Small intestine (tissue), 7 donors: ENCODE measurements around the gene CPVL. TPM values are rescaled to one million over a fixed set of nuclear protein-coding genes. Genes with fewer than 3 reads are reported as not detected.

Experiments used
- DNase-seq, 2 donors: peaks; one replicate each; pipeline versions ENCODE4 v3.0.0 to v3.0.0-alpha.2; 2013
- FAIRE-seq: peaks from 2 replicates; lab custom pipeline; 2012; peaks lifted over from hg19 to GRCh38; lab: Jason Lieb, UNC
- H3K27ac ChIP-seq, 3 donors: one replicate each; pipeline ENCODE4 v1.5.1; 2013; ENCODE audit warnings: low read length in 2 of 3, mild to moderate bottlenecking in 2 of 3, control low read depth in 1 of 3, inconsistent platforms in 1 of 3, low read depth in 1 of 3, moderate library complexity in 1 of 3
- H3K27me3 ChIP-seq, 3 donors: one replicate each; pipeline ENCODE4 v1.6.1; 2013; ENCODE audit warnings: low read length in 3 of 3, inconsistent platforms in 1 of 3; ENCODE audit not compliant: control insufficient read depth in 3 of 3, insufficient read depth in 3 of 3
- H3K36me3 ChIP-seq, 3 donors: one replicate each; pipeline ENCODE4 v1.6.1; 2013; ENCODE audit warnings: low read length in 3 of 3, inconsistent platforms in 1 of 3, low read depth in 1 of 3, mild to moderate bottlenecking in 1 of 3, moderate library complexity in 1 of 3; ENCODE audit not compliant: control insufficient read depth in 3 of 3, insufficient read depth in 2 of 3
- H3K4me1 ChIP-seq, 3 donors: one replicate each; pipeline ENCODE4 v1.6.1; 2013; ENCODE audit warnings: low read length in 2 of 3, inconsistent platforms in 1 of 3, low read depth in 1 of 3, mild to moderate bottlenecking in 1 of 3, moderate library complexity in 1 of 3; ENCODE audit not compliant: control insufficient read depth in 3 of 3, insufficient read depth in 2 of 3
- H3K4me3 ChIP-seq, 3 donors: one replicate each; pipeline ENCODE4 v1.5.1; 2013; ENCODE audit warnings: low read length in 3 of 3, control low read depth in 1 of 3, inconsistent platforms in 1 of 3, low read depth in 1 of 3, mild to moderate bottlenecking in 1 of 3, moderate library complexity in 1 of 3
- H3K9me3 ChIP-seq, 2 donors: one replicate each; pipeline ENCODE4 v1.6.1; 2013; ENCODE audit warnings: low read depth in 1 of 2, low read length in 1 of 2; ENCODE audit not compliant: control insufficient read depth in 2 of 2, insufficient read depth in 1 of 2
- WGBS, 3 donors: extraction: QIAGEN DNeasy Blood & Tissue Kit; methylation state at CpG; one replicate each; pipeline ENCODE4 v1.1.7; 2013; 5-methylcytosine and 5-hydroxymethylcytosine counted together
- polyA plus RNA-seq, 4 donors: library from polyadenylated mRNA; stranded (reverse) in 3 of 4; unstranded in 1 of 4; fragments of 200-250 nt in 3 of 4; fragments of 120-200 nt in 1 of 4; gene quantifications; one replicate each; pipeline versions ENCODE4 v1.2.1 to v1.2.3, GENCODE V29; 2013
- donor health status: healthy with polysubstance abuse.
- donor health status: control.
- donor health status: control.
- donor health status: Bipolar disorder and iron deficiency.
- donor health status: healthy.

The CPVL gene
- polyA plus RNA-seq, 4 donors = 1.8 to 320 (median 11.2) TPM

DNA sequence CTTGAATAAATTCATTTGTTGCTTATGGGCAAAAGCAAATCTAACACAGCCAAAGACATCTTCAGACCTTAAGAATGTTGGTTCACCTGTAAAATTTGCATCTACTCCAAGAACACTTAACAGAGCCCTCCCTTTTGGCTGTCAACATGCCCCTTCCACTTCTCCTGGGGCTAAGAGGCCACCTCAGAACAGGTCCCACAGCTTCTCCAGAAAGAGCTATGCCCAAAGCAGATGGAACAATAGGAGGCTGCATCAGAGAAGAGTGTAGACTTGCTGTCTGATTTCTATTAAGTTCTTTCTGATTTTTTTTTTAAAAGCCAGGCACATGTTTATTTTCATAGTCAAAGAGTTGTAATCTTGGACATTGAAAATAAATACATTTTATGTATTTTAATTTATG, 162.1 kb downstream of the CPVL start:
- Histone ChIP-seq H3K4me1 (peaks cover 0 to 7% (median 6%) of the 10 kb centered on the region in 3 donors), H3K36me3 (no peaks in the 10 kb centered on the region), H3K4me3 (no peak overlapping the region), H3K9me3 (no peaks in the 10 kb centered on the region), H3K27me3 (no peaks in the 10 kb centered on the region), H3K27ac (no peak overlapping the region)
- FAIRE-seq (no peak), DNase-seq (no peak)

GRCh38 chr7:28983396-28984190, 162.7 kb downstream of the CPVL start:
- Histone ChIP-seq H3K4me3 (no peak overlapping the region), H3K4me1 (peaks cover 0 to 7% (median 6%) of the 10 kb centered on the region in 3 donors), H3K27ac (no peak overlapping the region), H3K36me3 (no peaks in the 10 kb centered on the region), H3K9me3 (no peaks in the 10 kb centered on the region), H3K27me3 (no peaks in the 10 kb centered on the region)
- WGBS, 3 donors = 83 to 95% (median 90%) methylated on average over 4 of the region's 4 CpGs
- DNase-seq (no peak), FAIRE-seq (no peak)

GRCh38 chr7:28981161-28981465, 165.2 kb downstream of the CPVL start:
- no peak for DNase-seq
- Histone ChIP-seq H3K36me3 (no peaks in the 10 kb centered on the region), H3K4me3 (no peak overlapping the region), H3K27me3 (no peaks in the 10 kb centered on the region), H3K4me1 (peaks cover 0 to 6% (median under 1%) of the 10 kb centered on the region in 3 donors), H3K9me3 (no peaks in the 10 kb centered on the region), H3K27ac (no peak overlapping the region)
- FAIRE-seq = no peak
- 52 to 89% (median 77%) methylated on average over 4 of the region's 4 CpGs for WGBS, 3 donors

DNA sequence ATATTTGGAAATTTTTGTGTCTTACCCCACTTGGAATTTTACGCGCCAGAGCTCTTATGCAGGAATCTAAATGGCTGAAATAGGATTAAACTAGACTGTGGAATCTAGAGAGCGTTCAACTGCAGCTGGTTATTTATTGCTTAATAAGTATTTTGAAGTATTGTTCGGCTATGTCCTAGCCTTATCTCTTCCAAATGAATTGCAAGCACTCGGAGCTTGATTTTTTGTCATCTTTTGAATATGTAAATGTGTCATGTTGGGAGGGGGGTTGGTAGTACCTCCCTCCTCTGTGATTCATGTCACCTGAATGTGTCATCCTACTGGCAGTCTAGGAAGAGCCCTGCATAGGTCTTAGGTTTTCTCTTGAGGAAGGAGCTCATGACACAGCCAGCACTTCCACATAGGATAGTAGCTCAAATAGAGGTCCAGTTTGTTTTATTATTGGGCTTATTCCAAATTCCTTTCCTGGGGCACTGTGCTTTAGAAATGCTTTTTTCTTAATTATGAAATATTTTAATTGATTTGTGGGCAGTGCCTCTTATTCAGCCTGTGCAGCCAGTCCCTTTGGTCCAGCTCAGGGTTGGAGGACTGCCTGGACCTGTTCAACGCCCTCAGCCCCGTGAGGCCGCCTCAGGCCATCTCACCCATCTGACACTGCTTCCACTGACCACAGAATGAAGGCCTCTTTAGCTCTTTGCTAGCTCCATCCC, 165.7 kb downstream of the CPVL start:
- no peak overlapping the region for H3K4me3 ChIP-seq
- no peaks in the 10 kb centered on the region for H3K36me3 ChIP-seq
- H3K4me1 ChIP-seq = peaks cover 0 to 6% (median 0%) of the 10 kb centered on the region in 3 donors
- WGBS, 3 donors = 76 to 83% (median 80%) methylated on average over 8 of the region's 8 CpGs
- DNase-seq (no peak), FAIRE-seq (no peak)
- H3K9me3 ChIP-seq = no peaks in the 10 kb centered on the region
- peak overlapping the region in 1 of 3 donors; percentile 51 for H3K27ac ChIP-seq
- no peaks in the 10 kb centered on the region for H3K27me3 ChIP-seq

DNA sequence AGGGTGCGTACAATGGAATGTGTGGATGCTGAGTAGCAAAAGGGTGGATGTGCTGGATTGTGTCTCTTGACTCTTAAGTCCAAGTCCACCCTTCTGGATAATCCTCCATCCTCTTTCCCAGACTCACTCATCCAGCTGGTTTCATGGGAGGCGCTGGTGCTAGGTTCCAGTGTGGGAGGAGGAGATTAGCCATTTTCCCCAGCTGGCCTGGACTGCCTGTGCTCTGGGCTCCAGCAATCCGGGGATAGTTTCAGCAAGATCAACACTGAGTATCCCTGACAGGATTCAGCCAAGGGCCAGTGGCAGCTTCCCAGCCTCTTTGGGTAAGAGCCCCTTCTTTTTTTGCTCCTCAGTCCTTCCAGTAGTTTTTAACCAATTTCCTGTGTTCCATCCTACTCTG, 166.6 kb downstream of the CPVL start:
- H3K27me3 ChIP-seq = no peaks in the 10 kb centered on the region
- no peak for DNase-seq
- no peaks in the 10 kb centered on the region for H3K36me3 ChIP-seq
- no peak overlapping the region for H3K4me3 ChIP-seq
- no peak for FAIRE-seq
- H3K9me3 ChIP-seq = no peaks in the 10 kb centered on the region
- 70 to 91% (median 87%) methylated on average over 3 of the region's 3 CpGs for WGBS, 3 donors
- H3K27ac ChIP-seq = no peak overlapping the region
- peaks cover 0 to 4% (median 0%) of the 10 kb centered on the region in 3 donors for H3K4me1 ChIP-seq

GRCh38 chr7:28977881-28978280, 168.5 kb downstream of the CPVL start:
- FAIRE-seq = no peak
- peaks cover 0 to 3% of the 10 kb centered on the region in 2 donors for H3K9me3 ChIP-seq
- no peaks in the 10 kb centered on the region for H3K36me3 ChIP-seq
- H3K27me3 ChIP-seq = no peaks in the 10 kb centered on the region
- H3K4me3 ChIP-seq = no peak overlapping the region
- DNase-seq = no peak
- H3K4me1 ChIP-seq = peaks cover 0 to 3% (median 0%) of the 10 kb centered on the region in 3 donors
- no peak overlapping the region for H3K27ac ChIP-seq
- WGBS, 3 donors = 78 to 100% (median 100%) methylated on average over 1 of the region's 1 CpG

DNA sequence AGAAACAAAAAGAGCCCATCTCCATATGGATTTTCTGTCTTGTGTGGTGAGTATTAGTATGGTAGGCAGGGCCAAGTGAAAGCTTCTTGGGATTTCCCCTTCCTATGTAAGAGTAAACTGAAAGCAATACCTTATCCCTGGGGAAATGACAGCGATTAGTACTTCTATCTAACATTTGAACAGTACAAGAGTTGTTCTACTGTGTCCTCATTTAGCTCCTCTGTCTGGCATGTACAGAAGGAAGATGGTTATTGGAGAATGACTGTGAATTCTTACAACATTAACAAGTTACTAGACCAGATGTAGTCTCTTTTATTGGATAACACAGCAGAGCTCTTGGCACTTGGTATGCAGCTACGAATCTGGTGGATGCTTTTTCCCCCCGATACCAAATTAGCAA, 170.3 kb downstream of the CPVL start:
- Histone ChIP-seq H3K4me3 (no peak overlapping the region), H3K4me1 (peaks cover 0 to 3% (median 0%) of the 10 kb centered on the region in 3 donors), H3K36me3 (no peaks in the 10 kb centered on the region), H3K27ac (no peak overlapping the region), H3K9me3 (peaks cover 0 to 3% of the 10 kb centered on the region in 2 donors), H3K27me3 (no peaks in the 10 kb centered on the region)
- 73 to 88% (median 76%) methylated on average over 3 of the region's 3 CpGs for WGBS, 3 donors
- no peak for FAIRE-seq
- DNase-seq = no peak

DNA sequence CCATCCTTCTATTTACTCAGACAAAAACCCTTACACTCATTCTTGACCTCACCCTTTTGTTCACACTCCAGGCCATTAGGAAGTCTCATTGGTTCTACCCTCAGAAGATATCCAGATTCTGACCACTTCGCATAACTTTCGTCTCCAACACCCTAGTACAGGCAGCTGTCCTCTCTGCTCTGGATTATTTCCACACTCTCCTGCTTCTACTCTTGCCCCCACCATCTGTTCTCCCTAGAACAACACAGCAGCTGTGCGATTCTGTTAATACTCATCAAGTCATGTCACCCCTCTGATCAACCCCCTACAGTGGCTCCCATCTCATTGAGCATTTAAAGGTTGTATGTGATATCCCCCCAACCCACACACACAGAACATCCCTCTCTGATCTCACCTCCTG, 172.7 kb downstream of the CPVL start:
- Histone ChIP-seq H3K4me1 (no peaks in the 10 kb centered on the region), H3K4me3 (no peak overlapping the region), H3K9me3 (peaks cover 0 to 3% of the 10 kb centered on the region in 2 donors), H3K27ac (no peak overlapping the region), H3K36me3 (no peaks in the 10 kb centered on the region), H3K27me3 (no peaks in the 10 kb centered on the region)
- 92 to 97% (median 94%) methylated on average over 3 of the region's 3 CpGs for WGBS, 3 donors
- no peak for FAIRE-seq
- DNase-seq = no peak
